SK-N-SH (cell line): ENCODE results near the gene SLC2A9. TPM values are rescaled to one million over a fixed set of nuclear protein-coding genes. Genes with fewer than 3 reads are reported as not detected.

ENCODE experiments used
- CTCF ChIA-PET: fragments of 300-600, 350-600 bp; formaldehyde crosslinking; extraction: SDS; loops from one replicate; lab custom pipeline; 2021; lab: Yijun Ruan, JAX
- POLR2A ChIA-PET: fragments of 350-600 bp; sonication (Branson Sonifier 250); formaldehyde crosslinking; extraction: SDS; loops from one replicate; lab custom pipeline; 2020; ENCODE audit warnings: antibody characterized with exemption, inconsistent platforms; lab: Yijun Ruan, JAX
- DNase-seq: peaks from one replicate; pipeline ENCODE4 v3.0.0; 2012
- H2AFZ ChIP-seq: fragments of 200-600 bp; sonication (generic); 2 replicates; pipeline ENCODE4 v1.8.1; 2016; ENCODE audit warnings: antibody characterized with exemption, mild to moderate bottlenecking, low read depth
- H3F3A ChIP-seq: fragments of 200-600 bp; sonication (generic); replicated peaks from 2 replicates; pipeline ENCODE3; 2016; ENCODE audit warnings: antibody characterized with exemption, mild to moderate bottlenecking; ENCODE audit not compliant: insufficient read depth
- H3K27ac ChIP-seq, 2 experiments: fragments of 200-500 bp in 1 of 2; fragments of 200-600 bp in 1 of 2; sonication (Bioruptor generic) in 1 of 2; sonication (generic), shearing (Covaris generic) in 1 of 2; 2 replicates each; pipeline versions ENCODE4 v1.5.1 to v1.6.1; 2014 to 2016; ENCODE audit warnings: low read depth in 2 of 2, inconsistent platforms in 1 of 2, low read length in 1 of 2, mild to moderate bottlenecking in 1 of 2, mixed read lengths in 1 of 2
- H3K27me3 ChIP-seq: fragments of 200-600 bp; sonication (generic), shearing (Covaris generic); 2 replicates; pipeline ENCODE4 v1.6.1; 2016; ENCODE audit warnings: mixed run types; ENCODE audit not compliant: insufficient read depth
- H3K36me3 ChIP-seq, 2 experiments: fragments of 200-500 bp in 1 of 2; fragments of 200-600 bp in 1 of 2; sonication (Bioruptor generic) in 1 of 2; sonication (generic) in 1 of 2; replicated peaks in 1 of 2; 2 replicates each; pipeline versions ENCODE3 to v1.5.1; 2014 to 2016; ENCODE audit warnings: low read length in 1 of 2, mild to moderate bottlenecking in 1 of 2; ENCODE audit not compliant: insufficient read depth in 2 of 2, control insufficient read depth in 1 of 2
- H3K4me1 ChIP-seq, 2 experiments: fragments of 200-500 bp in 1 of 2; fragments of 200-600 bp in 1 of 2; sonication (Bioruptor generic) in 1 of 2; sonication (generic), shearing (Covaris generic) in 1 of 2; 2 replicates each; pipeline versions ENCODE4 v1.5.1 to v1.6.1; 2014 to 2016; ENCODE audit warnings: low read depth in 1 of 2, low read length in 1 of 2, mixed run types in 1 of 2; ENCODE audit not compliant: insufficient read depth in 2 of 2, control insufficient read depth in 1 of 2
- H3K4me2 ChIP-seq: fragments of 200-600 bp; sonication (generic), shearing (Covaris generic); 2 replicates; pipeline ENCODE4 v1.6.1; 2017; ENCODE audit warnings: mixed run types
- H3K4me3 ChIP-seq, 2 experiments: fragments of 200-500 bp in 1 of 2; fragments of 200-600 bp in 1 of 2; sonication (Bioruptor generic) in 1 of 2; sonication (generic), shearing (Covaris generic) in 1 of 2; 2 replicates each; pipeline versions ENCODE4 v1.5.1 to v1.8.1; 2014 to 2016; ENCODE audit warnings: low read depth in 2 of 2, inconsistent platforms in 1 of 2, low read length in 1 of 2, mild to moderate bottlenecking in 1 of 2, mixed read lengths in 1 of 2, moderate library complexity in 1 of 2
- H3K79me2 ChIP-seq: fragments of 200-600 bp; sonication (generic); 2 replicates; pipeline ENCODE4 v1.8.1; 2017; ENCODE audit warnings: mild to moderate bottlenecking; ENCODE audit not compliant: insufficient read depth
- H3K9ac ChIP-seq: fragments of 200-600 bp; sonication (generic); 2 replicates; pipeline ENCODE4 v1.6.1; 2017; ENCODE audit warnings: mixed run types
- H3K9me2 ChIP-seq: fragments of 200-600 bp; sonication (generic); 2 replicates; pipeline ENCODE4 v1.6.1; 2017; ENCODE audit warnings: mixed run types
- H3K9me3 ChIP-seq: fragments of 200-600 bp; sonication (generic); 2 replicates; pipeline ENCODE4 v1.6.1; 2017; ENCODE audit warnings: mixed run types, mild to moderate bottlenecking, moderate library complexity
- H4K20me1 ChIP-seq: fragments of 200-600 bp; sonication (generic); 2 replicates; pipeline ENCODE4 v1.6.1; 2017; ENCODE audit warnings: mild to moderate bottlenecking, mixed run types; ENCODE audit not compliant: insufficient read depth
- EP300 ChIP-seq, 2 experiments: IDR thresholded peaks; 2 replicates each; pipeline versions ENCODE4 v1.4.0 to v1.6.1; 2012; ENCODE audit warnings: borderline replicate concordance in 1 of 2, low read depth in 1 of 2, low read length in 1 of 2
- FOXM1 ChIP-seq: IDR thresholded peaks from 2 replicates; pipeline ENCODE4 v1.4.0; 2012; ENCODE audit warnings: low read depth, mild to moderate bottlenecking
- GABPA ChIP-seq: IDR thresholded peaks from 2 replicates; pipeline ENCODE4 v1.4.0; 2012; ENCODE audit warnings: low read depth, mild to moderate bottlenecking
- JUND ChIP-seq: IDR thresholded peaks from 2 replicates; pipeline ENCODE4 v1.4.0; 2012
- MAX ChIP-seq: IDR thresholded peaks from 2 replicates; pipeline ENCODE4 v1.4.0; 2012; ENCODE audit warnings: low read depth
- MEF2A ChIP-seq: IDR thresholded peaks from 2 replicates; pipeline ENCODE4 v1.4.0; 2012; ENCODE audit warnings: low read depth, borderline replicate concordance
- RAD21 ChIP-seq: IDR thresholded peaks from 2 replicates; pipeline ENCODE4 v1.6.1; 2012; ENCODE audit warnings: mild to moderate bottlenecking, low read length
- RFX5 ChIP-seq: IDR thresholded peaks from 2 replicates; pipeline ENCODE4 v1.6.1; 2012; ENCODE audit warnings: mild to moderate bottlenecking, improper control_type of control experiment, low read length
- RXRA ChIP-seq: IDR thresholded peaks from 2 replicates; pipeline ENCODE4 v1.4.0; 2012; ENCODE audit warnings: low read depth, mild to moderate bottlenecking, borderline replicate concordance
- TAF1 ChIP-seq: IDR thresholded peaks from 2 replicates; pipeline ENCODE4 v1.6.1; 2012; ENCODE audit warnings: low read depth, mild to moderate bottlenecking, low read length, moderate library complexity, borderline replicate concordance
- TEAD4 ChIP-seq: IDR thresholded peaks from 2 replicates; pipeline ENCODE4 v1.4.0; 2012; ENCODE audit warnings: mild to moderate bottlenecking, borderline replicate concordance; ENCODE audit not compliant: insufficient read depth
- USF1 ChIP-seq: IDR thresholded peaks from 2 replicates; pipeline ENCODE4 v1.4.0; 2012; ENCODE audit warnings: low read depth, borderline replicate concordance
- YY1 ChIP-seq: IDR thresholded peaks from 2 replicates; pipeline ENCODE4 v1.4.0; 2012; ENCODE audit warnings: low read depth, mild to moderate bottlenecking
- WGBS: methylation state at CpG from one replicate; pipeline ENCODE4 v1.1.6; 2017; ENCODE audit warnings: low lambda C conversion rate; 5-methylcytosine and 5-hydroxymethylcytosine counted together
- polyA plus RNA-seq, 3 experiments: library from polyadenylated mRNA; depleted of rRNA; stranded (reverse); fragments of >200 nt; gene quantifications; 2 replicates each; pipeline ENCODE4 v1.2.3, GENCODE V29; 2012
- TF ChIP-seq, protein P1 (sequence below): IDR thresholded peaks from 2 replicates; pipeline ENCODE4 v1.4.0; 2012; ENCODE audit warnings: low read depth, borderline replicate concordance
- TF ChIP-seq, protein P2 (sequence below): fragments of 200-600 bp; sonication (generic); IDR thresholded peaks from 2 replicates; pipeline ENCODE4 v1.6.1; 2017; ENCODE audit warnings: antibody characterized with exemption, mild to moderate bottlenecking, moderate library complexity
- TF ChIP-seq, protein P3 (sequence below): fragments of 150-350 bp; IDR thresholded peaks from 2 replicates; pipeline ENCODE4 v1.6.1; 2016; ENCODE audit warnings: mild to moderate bottlenecking, low read depth, low read length

SLC2A9 gene
- polyA plus RNA-seq, 1 of the 3 experiments (the other 2 are of a cell fraction) = not detected

GRCh38 chr4:9867751-9868425 is 153.4 kb downstream of the SLC2A9 start:
- Histone ChIP-seq H2AFZ (no peak overlapping the region), H3K4me3 (no peak overlapping the region), H4K20me1 (no peaks in the 10 kb centered on the region), H3K9me2 (no peaks in the 10 kb centered on the region), H3F3A (no peaks in the 10 kb centered on the region), H3K4me2 (no peak overlapping the region), H3K9me3 (no peaks in the 10 kb centered on the region), H3K79me2 (no peaks in the 10 kb centered on the region), H3K4me1 (peaks cover 0 to 14% of the 10 kb centered on the region in 2 experiments; a peak in 1 of 4 replicates), H3K9ac (no peak overlapping the region), H3K27me3 (no peaks in the 10 kb centered on the region), H3K36me3 (no peaks in the 10 kb centered on the region), H3K27ac (peak overlapping the region in 1 of 2 experiments; percentile 16; a peak in 1 of 4 replicates)
- POLR2A ChIA-PET = no interaction called here
- WGBS = 14% methylated on average over 6 of the region's 11 CpGs
- CTCF ChIA-PET = interaction anchor here (1.3 kb wide), 1 partner anchor 1399 kb away, joined by 3 read pairs; no protein-coding TSS in a partner anchor
- DNase-seq = no peak
- TF ChIP-seq MEF2A = no peak
- no peak for TF ChIP-seq JUND
- no peak for TF ChIP-seq RXRA
- no peak for TF ChIP-seq YY1
- no peak for TF ChIP-seq MAX
- no peak for TF ChIP-seq FOXM1
- TF ChIP-seq, protein P1, sequence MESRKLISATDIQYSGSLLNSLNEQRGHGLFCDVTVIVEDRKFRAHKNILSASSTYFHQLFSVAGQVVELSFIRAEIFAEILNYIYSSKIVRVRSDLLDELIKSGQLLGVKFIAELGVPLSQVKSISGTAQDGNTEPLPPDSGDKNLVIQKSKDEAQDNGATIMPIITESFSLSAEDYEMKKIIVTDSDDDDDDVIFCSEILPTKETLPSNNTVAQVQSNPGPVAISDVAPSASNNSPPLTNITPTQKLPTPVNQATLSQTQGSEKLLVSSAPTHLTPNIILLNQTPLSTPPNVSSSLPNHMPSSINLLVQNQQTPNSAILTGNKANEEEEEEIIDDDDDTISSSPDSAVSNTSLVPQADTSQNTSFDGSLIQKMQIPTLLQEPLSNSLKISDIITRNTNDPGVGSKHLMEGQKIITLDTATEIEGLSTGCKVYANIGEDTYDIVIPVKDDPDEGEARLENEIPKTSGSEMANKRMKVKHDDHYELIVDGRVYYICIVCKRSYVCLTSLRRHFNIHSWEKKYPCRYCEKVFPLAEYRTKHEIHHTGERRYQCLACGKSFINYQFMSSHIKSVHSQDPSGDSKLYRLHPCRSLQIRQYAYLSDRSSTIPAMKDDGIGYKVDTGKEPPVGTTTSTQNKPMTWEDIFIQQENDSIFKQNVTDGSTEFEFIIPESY = no peak
- TF ChIP-seq, protein P2, sequence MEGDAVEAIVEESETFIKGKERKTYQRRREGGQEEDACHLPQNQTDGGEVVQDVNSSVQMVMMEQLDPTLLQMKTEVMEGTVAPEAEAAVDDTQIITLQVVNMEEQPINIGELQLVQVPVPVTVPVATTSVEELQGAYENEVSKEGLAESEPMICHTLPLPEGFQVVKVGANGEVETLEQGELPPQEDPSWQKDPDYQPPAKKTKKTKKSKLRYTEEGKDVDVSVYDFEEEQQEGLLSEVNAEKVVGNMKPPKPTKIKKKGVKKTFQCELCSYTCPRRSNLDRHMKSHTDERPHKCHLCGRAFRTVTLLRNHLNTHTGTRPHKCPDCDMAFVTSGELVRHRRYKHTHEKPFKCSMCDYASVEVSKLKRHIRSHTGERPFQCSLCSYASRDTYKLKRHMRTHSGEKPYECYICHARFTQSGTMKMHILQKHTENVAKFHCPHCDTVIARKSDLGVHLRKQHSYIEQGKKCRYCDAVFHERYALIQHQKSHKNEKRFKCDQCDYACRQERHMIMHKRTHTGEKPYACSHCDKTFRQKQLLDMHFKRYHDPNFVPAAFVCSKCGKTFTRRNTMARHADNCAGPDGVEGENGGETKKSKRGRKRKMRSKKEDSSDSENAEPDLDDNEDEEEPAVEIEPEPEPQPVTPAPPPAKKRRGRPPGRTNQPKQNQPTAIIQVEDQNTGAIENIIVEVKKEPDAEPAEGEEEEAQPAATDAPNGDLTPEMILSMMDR = no peak
- no peak for TF ChIP-seq RFX5

DNA sequence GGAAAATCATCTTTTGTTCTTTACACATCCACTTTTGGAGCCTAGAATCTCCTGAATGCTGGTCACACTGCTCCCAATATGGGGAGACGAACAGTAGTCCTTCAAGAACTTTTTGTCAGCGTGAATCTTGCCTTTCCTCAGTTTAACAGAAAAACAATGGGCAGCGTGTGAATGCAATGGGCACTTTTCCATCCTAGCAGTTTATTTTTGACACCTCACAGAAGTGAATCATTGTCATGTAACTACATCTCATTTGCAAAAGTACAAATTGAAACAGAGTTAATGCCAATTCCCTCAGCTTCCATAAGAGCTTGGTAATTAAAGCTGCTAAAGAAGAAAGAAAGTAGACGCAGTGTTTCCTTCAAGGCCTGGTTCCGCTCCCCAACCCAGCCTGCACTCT is 154.4 kb downstream of the SLC2A9 start:
- CTCF ChIA-PET = interaction anchor here (1.0 to 1.3 kb wide), 2 partner anchors 15 to 1398 kb away, joined by 3 read pairs; no protein-coding TSS in a partner anchor
- TF ChIP-seq, protein P2 = no peak
- TF ChIP-seq RXRA (no peak), EP300 (IDR thresholded peaks at IDR 0.05; ENCODE audit: borderline replicate concordance in 1 of 2, low read depth in 1 of 2, low read length in 1 of 2) (no peak), USF1 (no peak), TAF1 (no peak), FOXM1 (no peak), TEAD4 (no peak), RAD21 (no peak), GABPA (no peak)
- TF ChIP-seq, protein P3, sequence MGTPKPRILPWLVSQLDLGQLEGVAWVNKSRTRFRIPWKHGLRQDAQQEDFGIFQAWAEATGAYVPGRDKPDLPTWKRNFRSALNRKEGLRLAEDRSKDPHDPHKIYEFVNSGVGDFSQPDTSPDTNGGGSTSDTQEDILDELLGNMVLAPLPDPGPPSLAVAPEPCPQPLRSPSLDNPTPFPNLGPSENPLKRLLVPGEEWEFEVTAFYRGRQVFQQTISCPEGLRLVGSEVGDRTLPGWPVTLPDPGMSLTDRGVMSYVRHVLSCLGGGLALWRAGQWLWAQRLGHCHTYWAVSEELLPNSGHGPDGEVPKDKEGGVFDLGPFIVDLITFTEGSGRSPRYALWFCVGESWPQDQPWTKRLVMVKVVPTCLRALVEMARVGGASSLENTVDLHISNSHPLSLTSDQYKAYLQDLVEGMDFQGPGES = no peak
- TF ChIP-seq, all 33 proteins: peak for 0

More for the DNA sequence above, 154.4 kb downstream of the SLC2A9 start:
- H3K4me3 ChIP-seq = no peak overlapping the region
- POLR2A ChIA-PET = no interaction called here
- no peaks in the 10 kb centered on the region for H3K36me3 ChIP-seq
- H3K27me3 ChIP-seq = no peaks in the 10 kb centered on the region
- DNase-seq = no peak
- H3K9me2 ChIP-seq = no peaks in the 10 kb centered on the region
- H4K20me1 ChIP-seq = no peaks in the 10 kb centered on the region
- H3K4me1 ChIP-seq = peaks cover 0 to 14% of the 10 kb centered on the region in 2 experiments; a peak in 1 of 4 replicates
- H3K9me3 ChIP-seq = no peaks in the 10 kb centered on the region
- no peak overlapping the region for H3K9ac ChIP-seq
- H2AFZ ChIP-seq = no peak overlapping the region
- no peaks in the 10 kb centered on the region for H3K79me2 ChIP-seq
- no peak overlapping the region for H3K4me2 ChIP-seq
- H3K27ac ChIP-seq = no peak overlapping the region
- no peaks in the 10 kb centered on the region for H3F3A ChIP-seq
- WGBS = 27% methylated on average over 5 of the region's 5 CpGs
